ENCODE data around the gene PTGR3. TPM values are rescaled to one million over a fixed set of nuclear protein-coding genes. Genes with fewer than 3 reads are reported as not detected.

Gene PTGR3
- total RNA-seq: 11.7 and 13.1 TPM in 2 replicates

DNA sequence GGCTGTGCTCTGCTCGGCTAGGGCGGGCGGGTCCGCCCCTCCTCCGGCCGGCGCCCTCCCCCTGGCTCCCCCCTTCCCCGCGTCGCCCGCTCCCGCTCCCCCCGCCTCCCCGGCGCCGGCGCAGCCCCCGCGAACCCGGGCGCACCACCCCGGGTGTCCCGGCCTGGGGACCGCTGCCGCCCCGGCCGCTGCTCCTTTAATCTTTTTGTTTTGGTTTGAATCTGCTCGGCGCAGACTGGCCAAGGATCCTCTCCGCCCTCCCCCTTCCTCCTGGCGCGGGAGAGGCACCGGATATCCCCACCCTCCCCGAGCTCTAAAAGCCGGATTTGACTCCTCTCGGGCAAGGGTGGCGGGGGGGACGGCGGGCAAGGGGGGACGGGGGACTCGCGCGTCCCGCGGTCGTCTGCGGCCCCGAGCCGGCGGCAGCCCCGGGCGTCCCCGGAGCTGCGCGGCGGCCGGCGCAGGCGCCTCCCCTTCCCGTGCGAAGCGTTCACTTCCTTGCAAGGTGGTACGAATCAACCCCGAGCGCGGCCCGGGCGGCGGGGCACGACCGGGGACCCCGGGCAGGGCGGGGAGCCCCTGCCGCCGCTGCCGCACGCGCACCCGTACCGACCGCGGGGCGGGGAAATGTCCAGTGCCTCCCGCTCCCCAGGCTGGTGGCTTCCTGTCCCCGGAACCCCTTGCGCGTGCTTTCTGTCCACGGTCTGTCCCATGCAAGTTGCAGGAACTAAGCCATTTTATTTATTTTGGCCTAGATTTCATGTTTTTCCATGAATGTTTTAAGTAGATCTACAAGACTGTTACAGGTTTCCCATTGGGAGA is at the start of gene PTGR3:
TSS of gene PTGR3 (minus strand) at position 11 of the 822 bp plus-strand sequence. CDS start 81 bp downstream, outside the sequence.

GRCh38 chr18:75210274-75211001 is 1.5 kb upstream of the PTGR3 start, which contains the start of gene TSHZ1:
TSHZ1 (plus strand) TSS chr18:75210797; CDS start chr18:75211877, 1,080 bp downstream.

Other genes starting within 250 kb of the PTGR3 start
- 7.2 and 9.6 TPM in 2 replicates for gene TSHZ1, start 1.7 kb upstream of the PTGR3 start, total RNA-seq
- not detected in 2 replicates for gene SMIM21, start 218.6 kb upstream of the PTGR3 start, total RNA-seq